Peyer's patch (tissue), 4 donors: Measurements from ENCODE around the gene FN3K. TPM values are rescaled to one million over a fixed set of nuclear protein-coding genes. Genes with fewer than 3 reads are reported as not detected.
A peak's percentile ranks its signal among the peaks of the same experiment; 100 is the strongest.
"Not testable (repeated sequence)": the region's sequence is repeated elsewhere in the genome, so short reads cannot be mapped to it uniquely, and the experiment has no call there.

Experiments
- DNase-seq, 3 donors: peaks; one replicate each; pipeline ENCODE4 v3.0.0-alpha.2; 2017 to 2019
- H3K27ac ChIP-seq, 4 donors: fragments of 200-600 bp; sonication (generic); one replicate each; pipeline ENCODE4 v1.5.1; 2016 to 2019
- H3K27me3 ChIP-seq, 2 donors: fragments of 200-600 bp; sonication (generic); one replicate each; pipeline ENCODE4 v1.5.1; 2019
- H3K36me3 ChIP-seq, 3 donors: fragments of 200-600 bp; sonication (generic); one replicate each; pipeline ENCODE4 v1.5.1; 2016 to 2019
- H3K4me1 ChIP-seq, 4 donors: fragments of 200-600 bp; sonication (generic); one replicate each; pipeline ENCODE4 v1.5.1; 2016 to 2019
- H3K4me3 ChIP-seq, 4 donors: fragments of 200-600 bp; sonication (generic); 1 replicate in 3 of 4; 2 replicates in 1 of 4; pipeline ENCODE4 v1.5.1; 2016 to 2019; ENCODE audit warnings: mild to moderate bottlenecking in 1 of 4
- H3K9me3 ChIP-seq, 4 donors: fragments of 200-600 bp; sonication (generic); one replicate each; pipeline ENCODE4 v1.5.1; 2016 to 2019; ENCODE audit warnings: mild to moderate bottlenecking in 1 of 4
- CTCF ChIP-seq, 6 experiments: fragments of 450-650 bp in 4 of 6; fragments of 200-600 bp in 2 of 6; sonication (generic) in 1 of 6; IDR thresholded peaks; one replicate each; pipeline ENCODE4 v1.5.1; 2017 to 2019; ENCODE audit warnings: antibody characterized with exemption in 6 of 6, mild to moderate bottlenecking in 3 of 6, moderate library complexity in 1 of 6
- POLR2A ChIP-seq, 2 donors: fragments of 450-650 bp; IDR thresholded peaks; one replicate each; pipeline ENCODE4 v1.5.1; 2017; ENCODE audit warnings: antibody characterized with exemption in 2 of 2, mild to moderate bottlenecking in 2 of 2, moderate library complexity in 2 of 2
- total RNA-seq, 4 donors: library from RNA; depleted of rRNA; stranded (reverse); fragments of >200 nt; gene quantifications; one replicate each; pipeline ENCODE4 v1.1.0, GENCODE V29; 2016

The FN3K gene
- total RNA-seq, 4 donors from 2014 or later = 14.0 to 56.3 (median 23.0) TPM

DNA sequence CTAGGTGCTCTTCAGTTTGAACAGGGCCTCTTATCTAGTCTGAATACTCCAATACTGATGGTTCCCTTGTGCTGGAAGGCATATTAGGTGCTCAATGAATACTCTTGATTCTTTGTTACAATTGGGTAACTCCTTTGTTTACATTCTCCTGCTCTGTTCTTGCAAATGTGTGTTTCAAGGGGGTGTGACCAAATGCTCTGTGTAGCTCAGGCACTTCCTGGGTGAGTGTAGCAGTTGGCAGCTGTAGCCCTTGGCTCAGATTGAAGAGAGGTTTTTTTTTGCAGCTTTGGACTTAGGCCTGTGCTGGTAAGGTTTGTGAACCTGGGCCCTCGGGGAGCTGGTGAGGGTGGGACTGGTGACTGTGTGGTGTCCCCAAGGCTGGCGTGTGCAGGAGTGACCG lies 36.6 kb downstream of the FN3K start:
- peaks cover 0 to 7% (median 2%) of the 10 kb centered on the region in 4 donors for H3K4me1 ChIP-seq
- DNase-seq = no peak
- H3K27me3 ChIP-seq = no peaks in the 10 kb centered on the region

DNA sequence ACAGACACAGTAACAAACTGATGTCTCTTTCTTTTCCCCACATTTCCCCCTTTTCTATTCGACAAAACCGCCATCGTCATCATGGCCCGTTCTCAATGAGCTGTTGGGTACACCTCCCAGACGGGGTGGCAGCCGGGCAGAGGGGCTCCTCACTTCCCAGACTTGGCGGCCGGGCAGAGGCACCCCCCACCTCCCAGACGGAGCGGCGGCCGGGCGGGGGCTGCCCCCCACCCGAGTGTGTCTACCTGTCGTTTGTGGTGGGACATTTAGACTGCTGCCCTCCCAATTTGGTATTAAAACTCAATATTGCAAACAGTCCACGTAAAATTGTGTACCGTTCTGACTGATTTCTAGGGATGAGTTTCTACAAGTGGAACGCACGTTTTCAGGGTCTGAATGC lies 39.0 kb downstream of the FN3K start:
- DNase-seq, H3K36me3 ChIP-seq, H3K9me3 ChIP-seq, H3K27me3 ChIP-seq, H3K4me1 ChIP-seq, H3K27ac ChIP-seq: not testable (repeated sequence)
- peak overlapping the region in 1 of 4 donors; percentile 28 for H3K4me3 ChIP-seq

More for the DNA sequence above, 36.6 kb downstream of the FN3K start:
- no peaks in the 10 kb centered on the region for H3K9me3 ChIP-seq
- no peak overlapping the region for H3K4me3 ChIP-seq
- TF ChIP-seq POLR2A (IDR thresholded peaks at IDR 0.05) (no peak), CTCF (IDR thresholded peaks at IDR 0.05) (no peak)
- H3K36me3 ChIP-seq = peaks cover 0 to 18% (median 0%) of the 10 kb centered on the region in 3 donors
- H3K27ac ChIP-seq = peak overlapping the region in 1 of 4 donors; percentile 35

- TF ChIP-seq CTCF (IDR thresholded peaks at IDR 0.05) (peak; percentile 46 to 80 (median 78)), POLR2A (IDR thresholded peaks at IDR 0.05) (no peak)
- peak overlapping the region in 3 of 4 donors; percentile 18 to 28 (median 22) for H3K4me3 ChIP-seq
Observed at GRCh38 chr17:82775001-82775823, 39.8 kb downstream of the FN3K start.

GRCh38 chr17:82776454-82776853 lies 41.0 kb downstream of the FN3K start:
- no peaks in the 10 kb centered on the region for H3K27me3 ChIP-seq
- no peaks in the 10 kb centered on the region for H3K9me3 ChIP-seq
- no peak overlapping the region for H3K4me3 ChIP-seq
- no peaks in the 10 kb centered on the region for H3K36me3 ChIP-seq
- H3K4me1 ChIP-seq = peaks cover 0 to 7% (median 2%) of the 10 kb centered on the region in 4 donors
- TF ChIP-seq CTCF (IDR thresholded peaks at IDR 0.05) = no peak
- no peak for TF ChIP-seq POLR2A (IDR thresholded peaks at IDR 0.05)
- peak in 1 of 3 donors; percentile 41 for DNase-seq
- H3K27ac ChIP-seq = no peak overlapping the region

More at GRCh38 chr17:82775001-82775823, 39.8 kb downstream of the FN3K start:
- DNase-seq = peak; percentile 58 to 88 (median 82)
- no peaks in the 10 kb centered on the region for H3K27me3 ChIP-seq
- no peaks in the 10 kb centered on the region for H3K36me3 ChIP-seq
- peak overlapping the region in 1 of 4 donors; percentile 55 for H3K27ac ChIP-seq
- H3K4me1 ChIP-seq = peaks cover 0 to 7% (median 2%) of the 10 kb centered on the region in 4 donors
- no peaks in the 10 kb centered on the region for H3K9me3 ChIP-seq

- TF ChIP-seq CTCF (IDR thresholded peaks at IDR 0.05) = peak in 2 of 6 experiments; percentile 26 to 35
- DNase-seq, H3K4me1 ChIP-seq, H3K4me3 ChIP-seq, H3K27ac ChIP-seq, H3K27me3 ChIP-seq, H3K9me3 ChIP-seq, H3K36me3 ChIP-seq: not testable (repeated sequence)
Observed at GRCh38 chr17:82777778-82778375, 42.5 kb downstream of the FN3K start.

DNA sequence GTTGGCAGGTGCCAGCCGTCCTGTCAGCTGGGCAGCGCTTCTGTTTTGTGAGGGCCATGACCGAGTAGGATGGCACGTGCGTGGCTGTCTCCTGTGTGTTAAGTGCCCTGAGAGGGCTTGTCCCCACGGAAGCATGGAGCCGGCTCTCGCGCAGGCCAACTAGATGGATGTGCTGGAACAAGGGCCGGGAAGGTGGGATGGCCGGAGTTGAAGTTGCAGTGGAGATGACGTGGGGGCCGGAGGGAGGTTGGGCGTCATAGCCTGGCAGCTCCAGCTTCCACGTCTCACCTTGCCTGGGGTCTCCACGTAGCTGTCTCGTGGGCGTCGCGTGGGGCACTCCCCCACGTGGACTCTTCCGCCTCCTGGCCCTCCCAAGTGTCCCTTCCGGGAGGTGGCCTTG lies 44.1 kb downstream of the FN3K start:
- Histone ChIP-seq H3K9me3 (no peaks in the 10 kb centered on the region), H3K36me3 (peaks cover 0 to 12% (median 0%) of the 10 kb centered on the region in 3 donors)

More for the DNA sequence above, 44.1 kb downstream of the FN3K start:
- no peak for DNase-seq
- H3K27ac ChIP-seq = no peak overlapping the region
- no peak overlapping the region for H3K4me3 ChIP-seq
- H3K4me1 ChIP-seq = peaks cover 0 to 7% (median 2%) of the 10 kb centered on the region in 4 donors
- H3K27me3 ChIP-seq = no peaks in the 10 kb centered on the region
- TF ChIP-seq CTCF (IDR thresholded peaks at IDR 0.05) (no peak), POLR2A (IDR thresholded peaks at IDR 0.05) (no peak)
